Stimulated activated CD8-positive, alpha-beta memory T cell treated with anti-CD3 and anti-CD28 coated beads, Interleukin-15, amount 100 ng/mL, for 1 hour (primary cell): ENCODE results near the gene KHDRBS1.
"Not testable (repeated sequence)": the region's sequence is repeated elsewhere in the genome, so short reads cannot be mapped to it uniquely, and the experiment has no call there.

ENCODE experiments used
- DNase-seq: peaks from one replicate; pipeline ENCODE4 v3.0.0-alpha.2; 2020; ENCODE audit warnings: low read depth

KHDRBS1 gene

GRCh38 chr1:32065613-32066488 is 52.2 kb downstream of the KHDRBS1 start:
- not testable (repeated sequence) for DNase-seq

GRCh38 chr1:32066489-32066873 is 52.8 kb downstream of the KHDRBS1 start:
- DNase-seq = no peak

GRCh38 chr1:32068957-32069588 is 55.4 kb downstream of the KHDRBS1 start:
- DNase-seq = no peak

- DNase-seq = no peak
Observed at GRCh38 chr1:32071758-32072621, 58.3 kb downstream of the KHDRBS1 start.

GRCh38 chr1:32072622-32073298 is 59.1 kb downstream of the KHDRBS1 start, which contains the start of gene TMEM39B:
Gene TMEM39B, plus strand, starts transcription at chr1:32072939. Its CDS starts 109 bp downstream, at chr1:32073048.
- peak; percentile 84 for DNase-seq

GRCh38 chr1:32073299-32074229 is 59.9 kb downstream of the KHDRBS1 start:
- DNase-seq = no peak

GRCh38 chr1:32074841-32075240 is 61.2 kb downstream of the KHDRBS1 start:
- no peak for DNase-seq

GRCh38 chr1:32077451-32077850 is 63.8 kb downstream of the KHDRBS1 start:
- DNase-seq = no peak

GRCh38 chr1:32082022-32082421 is 68.4 kb downstream of the KHDRBS1 start:
- DNase-seq = no peak

GRCh38 chr1:32086381-32086780 is 72.7 kb downstream of the KHDRBS1 start:
- not testable (repeated sequence) for DNase-seq

- DNase-seq = no peak
Observed at GRCh38 chr1:32091176-32091575, 77.5 kb downstream of the KHDRBS1 start.

- DNase-seq = no peak
Observed at GRCh38 chr1:32091591-32091990, 77.9 kb downstream of the KHDRBS1 start.
